GM21529 (cell line): Measurements from ENCODE around the gene SYT9.

Source experiments
- ATAC-seq: cut with Tn5 transposase; IDR thresholded peaks from one replicate; pipeline ENCODE4 v1.9.1; 2021; ENCODE audit not compliant: unreplicated experiment

Gene SYT9

GRCh38 chr11:7251836-7252682 is at the start of gene SYT9:
TSS of gene SYT9 (plus strand) at chr11:7251904. CDS start at chr11:7252187, 283 bp downstream.
- ATAC-seq: peak; percentile 77

GRCh38 chr11:7202412-7202811 is 49.3 kb upstream of the SYT9 start:
- no peak for ATAC-seq

GRCh38 chr11:7204778-7205177 is 46.9 kb upstream of the SYT9 start:
- no peak for ATAC-seq

GRCh38 chr11:7208391-7208790 is 43.3 kb upstream of the SYT9 start:
- ATAC-seq: no peak

- no peak for ATAC-seq
Observed at GRCh38 chr11:7219491-7219890, 32.2 kb upstream of the SYT9 start.

GRCh38 chr11:7220636-7221035 is 31.1 kb upstream of the SYT9 start:
- no peak for ATAC-seq

- ATAC-seq: no peak
Observed at GRCh38 chr11:7222619-7223018, 29.1 kb upstream of the SYT9 start.

- no peak for ATAC-seq
Observed at GRCh38 chr11:7239877-7240276, 11.8 kb upstream of the SYT9 start.

GRCh38 chr11:7245341-7245740 is 6.4 kb upstream of the SYT9 start:
- ATAC-seq: no peak

GRCh38 chr11:7246179-7246578 is 5.5 kb upstream of the SYT9 start:
- no peak for ATAC-seq

GRCh38 chr11:7250166-7250565 is 1.5 kb upstream of the SYT9 start:
- no peak for ATAC-seq

- ATAC-seq: no peak
Observed at GRCh38 chr11:7251487-7251835, 243 bp upstream of the SYT9 start.

- ATAC-seq: no peak
Observed at GRCh38 chr11:7252683-7253213, 1.0 kb downstream of the SYT9 start.

GRCh38 chr11:7253800-7254199 is 2.1 kb downstream of the SYT9 start:
- ATAC-seq: no peak

GRCh38 chr11:7254731-7255291 is 3.1 kb downstream of the SYT9 start:
- no peak for ATAC-seq

GRCh38 chr11:7256943-7257342 is 5.2 kb downstream of the SYT9 start:
- no peak for ATAC-seq

GRCh38 chr11:7257724-7258123 is 6.0 kb downstream of the SYT9 start:
- no peak for ATAC-seq

- ATAC-seq: no peak
Observed at GRCh38 chr11:7261578-7261977, 9.9 kb downstream of the SYT9 start.

- ATAC-seq: no peak
Observed at GRCh38 chr11:7262672-7263071, 11.0 kb downstream of the SYT9 start.

- ATAC-seq: no peak
Observed at GRCh38 chr11:7263842-7264241, 12.1 kb downstream of the SYT9 start.

- ATAC-seq: no peak
Observed at GRCh38 chr11:7268758-7269157, 17.1 kb downstream of the SYT9 start.

- ATAC-seq: no peak
Observed at GRCh38 chr11:7270233-7270865, 18.6 kb downstream of the SYT9 start.
